Trophoblast cell (in vitro differentiated cells and primary cell): ENCODE measurements around the gene FAM47E.

ENCODE experiments used
- DNase-seq, 2 donors: peaks; one replicate each; pipeline ENCODE4 v3.0.0-alpha.2; 2016
- H2AFZ ChIP-seq: 2 replicates; pipeline ENCODE4 v1.6.1; 2013; ENCODE audit warnings: low read length, moderate library complexity, mild to moderate bottlenecking; ENCODE audit not compliant: insufficient read depth, poor library complexity
- H2AK5ac ChIP-seq: 2 replicates; pipeline ENCODE4 v1.6.1; 2013; ENCODE audit warnings: mild to moderate bottlenecking, low read length
- H2BK120ac ChIP-seq: 2 replicates; pipeline ENCODE4 v1.6.1; 2013; ENCODE audit warnings: low read length, mild to moderate bottlenecking, moderate library complexity; ENCODE audit not compliant: insufficient read depth, poor library complexity
- H2BK12ac ChIP-seq: 2 replicates; pipeline ENCODE4 v1.6.1; 2013; ENCODE audit warnings: mild to moderate bottlenecking, low read length, moderate library complexity
- H2BK5ac ChIP-seq: 2 replicates; pipeline ENCODE4 v1.6.1; 2013; ENCODE audit warnings: low read length, low read depth, moderate library complexity, mild to moderate bottlenecking; ENCODE audit not compliant: poor library complexity
- H3K14ac ChIP-seq: 2 replicates; pipeline ENCODE4 v1.6.1; 2013; ENCODE audit warnings: mild to moderate bottlenecking, low read length
- H3K18ac ChIP-seq: 2 replicates; pipeline ENCODE4 v1.6.1; 2013; ENCODE audit warnings: mild to moderate bottlenecking, low read length
- H3K23ac ChIP-seq: 2 replicates; pipeline ENCODE4 v1.6.1; 2013; ENCODE audit warnings: low read length
- H3K27ac ChIP-seq: 2 replicates; pipeline ENCODE4 v1.5.1; 2013; ENCODE audit warnings: low read depth, mild to moderate bottlenecking, inconsistent platforms, low read length, moderate library complexity
- H3K27me3 ChIP-seq: 2 replicates; pipeline ENCODE4 v1.6.1; 2013; ENCODE audit warnings: inconsistent platforms, mild to moderate bottlenecking, low read length, moderate library complexity; ENCODE audit not compliant: insufficient read depth
- H3K36me3 ChIP-seq, 2 experiments: 1 replicate in 1 of 2; 2 replicates in 1 of 2; pipeline ENCODE4 v1.6.1; 2013; ENCODE audit warnings: low read length in 2 of 2, mild to moderate bottlenecking in 2 of 2, moderate library complexity in 1 of 2; ENCODE audit not compliant: insufficient read depth in 2 of 2, control insufficient read depth in 1 of 2
- H3K4ac ChIP-seq: 2 replicates; pipeline ENCODE4 v1.6.1; 2013; ENCODE audit warnings: low read depth, mild to moderate bottlenecking, low read length, moderate library complexity
- H3K4me1 ChIP-seq, 2 experiments: 1 replicate in 1 of 2; 2 replicates in 1 of 2; pipeline ENCODE4 v1.6.1; 2013; ENCODE audit warnings: low read length in 2 of 2, mild to moderate bottlenecking in 2 of 2, moderate library complexity in 1 of 2; ENCODE audit not compliant: insufficient read depth in 2 of 2, control insufficient read depth in 1 of 2
- H3K4me2 ChIP-seq: 2 replicates; pipeline ENCODE4 v1.6.1; 2013; ENCODE audit warnings: inconsistent platforms, mild to moderate bottlenecking, low read length, moderate library complexity
- H3K4me3 ChIP-seq: 2 replicates; pipeline ENCODE4 v1.5.1; 2013; ENCODE audit warnings: mild to moderate bottlenecking, low read depth, low read length, inconsistent platforms
- H3K79me1 ChIP-seq: one replicate; pipeline ENCODE4 v1.6.1; 2013; ENCODE audit warnings: low read length
- H3K79me2 ChIP-seq: 2 replicates; pipeline ENCODE4 v1.6.1; 2013; ENCODE audit warnings: low read length, mild to moderate bottlenecking; ENCODE audit not compliant: control insufficient read depth, insufficient read depth, poor library complexity
- H3K9ac ChIP-seq: 2 replicates; pipeline ENCODE4 v1.6.1; 2013; ENCODE audit warnings: mild to moderate bottlenecking, low read length
- H3K9me3 ChIP-seq: 2 replicates; pipeline ENCODE4 v1.6.1; 2013; ENCODE audit warnings: low read depth, mild to moderate bottlenecking, control low read depth, inconsistent platforms, low read length; ENCODE audit not compliant: insufficient read depth
- H4K12ac ChIP-seq: 2 replicates; pipeline ENCODE4 v1.6.1; 2013; ENCODE audit warnings: low read depth, mild to moderate bottlenecking, low read length, moderate library complexity
- H4K8ac ChIP-seq: 2 replicates; pipeline ENCODE4 v1.6.1; 2013; ENCODE audit warnings: low read depth, mild to moderate bottlenecking, low read length, moderate library complexity
- H4K91ac ChIP-seq: one replicate; pipeline ENCODE4 v1.6.1; 2013; ENCODE audit warnings: low read depth, mild to moderate bottlenecking, low read length, moderate library complexity
- WGBS: extraction: QIAGEN DNeasy Blood & Tissue Kit; methylation state at CpG from one replicate; pipeline ENCODE4 v1.1.7; 2013; ENCODE audit warnings: missing lambda C conversion rate; ENCODE audit not compliant: insufficient read length, insufficient coverage; ENCODE audit errors: extremely low coverage; 5-methylcytosine and 5-hydroxymethylcytosine counted together

The FAM47E gene

DNA sequence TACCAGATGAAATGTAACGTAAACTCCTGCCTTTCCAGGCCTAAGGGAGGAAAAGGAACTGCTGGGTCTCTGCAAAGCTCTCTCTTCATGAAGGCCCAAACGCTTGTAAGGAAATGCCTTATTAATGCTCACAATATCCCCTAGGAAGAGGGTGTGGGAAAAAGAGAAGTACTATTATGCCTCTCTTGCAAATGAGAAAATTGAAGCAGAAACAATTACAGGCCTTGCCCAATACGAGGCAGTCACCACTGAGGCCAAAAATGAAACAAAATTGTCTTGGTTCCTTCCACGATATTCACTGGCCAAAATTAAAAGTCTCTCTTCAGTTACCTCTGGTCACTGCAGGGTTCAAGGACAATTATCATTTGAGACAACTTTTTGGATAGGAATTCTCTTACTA, 41.1 kb upstream of the FAM47E start:
- Histone ChIP-seq H4K91ac (no peak overlapping the region), H3K14ac (no peak overlapping the region)

GRCh38 chr4:76211769-76212708, 39.5 kb upstream of the FAM47E start:
- no peaks in the 10 kb centered on the region for H3K27me3 ChIP-seq
- no peak overlapping the region for H4K91ac ChIP-seq
- H2BK12ac ChIP-seq, result no peak overlapping the region
- WGBS, result no CpG with 5 or more reads among the region's 6 CpGs
- no peak overlapping the region for H2AK5ac ChIP-seq
- no peak overlapping the region for H3K18ac ChIP-seq
- no peak overlapping the region for H2BK120ac ChIP-seq
- peak overlapping the region; percentile 99 for H3K4me2 ChIP-seq
- peaks cover 8 to 11% of the 10 kb centered on the region in 2 experiments for H3K4me1 ChIP-seq
- H3K79me1 ChIP-seq, result peaks cover 9% of the 10 kb centered on the region
- no peak overlapping the region for H2AFZ ChIP-seq
- no peak overlapping the region for H2BK5ac ChIP-seq
- H4K8ac ChIP-seq, result no peak overlapping the region
- H3K9me3 ChIP-seq, result no peaks in the 10 kb centered on the region
- no peak for DNase-seq
- H3K4me3 ChIP-seq, result no peak overlapping the region
- no peaks in the 10 kb centered on the region for H3K36me3 ChIP-seq
- H3K79me2 ChIP-seq, result peaks cover 7% of the 10 kb centered on the region
- no peak overlapping the region for H3K9ac ChIP-seq
- no peak overlapping the region for H3K23ac ChIP-seq
- H3K14ac ChIP-seq, result no peak overlapping the region
- H3K27ac ChIP-seq, result no peak overlapping the region
- H3K4ac ChIP-seq, result no peak overlapping the region
- no peak overlapping the region for H4K12ac ChIP-seq

More for the DNA sequence above, 41.1 kb upstream of the FAM47E start:
- no peak overlapping the region for H3K4me2 ChIP-seq
- no CpG with 5 or more reads among the region's 4 CpGs for WGBS
- H2AK5ac ChIP-seq, result no peak overlapping the region
- peaks cover 9% of the 10 kb centered on the region for H3K79me1 ChIP-seq
- H2BK12ac ChIP-seq, result no peak overlapping the region
- H3K4me3 ChIP-seq, result no peak overlapping the region
- H3K9me3 ChIP-seq, result no peaks in the 10 kb centered on the region
- no peak overlapping the region for H4K8ac ChIP-seq
- H2AFZ ChIP-seq, result no peak overlapping the region
- H3K27ac ChIP-seq, result no peak overlapping the region
- H3K79me2 ChIP-seq, result peaks cover 7% of the 10 kb centered on the region
- DNase-seq, result no peak
- peaks cover 8 to 11% of the 10 kb centered on the region in 2 experiments for H3K4me1 ChIP-seq
- H4K12ac ChIP-seq, result no peak overlapping the region
- H3K27me3 ChIP-seq, result no peaks in the 10 kb centered on the region
- H2BK5ac ChIP-seq, result no peak overlapping the region
- no peak overlapping the region for H3K9ac ChIP-seq
- H3K4ac ChIP-seq, result no peak overlapping the region
- no peak overlapping the region for H3K18ac ChIP-seq
- H2BK120ac ChIP-seq, result no peak overlapping the region
- H3K36me3 ChIP-seq, result no peaks in the 10 kb centered on the region
- H3K23ac ChIP-seq, result no peak overlapping the region

DNA sequence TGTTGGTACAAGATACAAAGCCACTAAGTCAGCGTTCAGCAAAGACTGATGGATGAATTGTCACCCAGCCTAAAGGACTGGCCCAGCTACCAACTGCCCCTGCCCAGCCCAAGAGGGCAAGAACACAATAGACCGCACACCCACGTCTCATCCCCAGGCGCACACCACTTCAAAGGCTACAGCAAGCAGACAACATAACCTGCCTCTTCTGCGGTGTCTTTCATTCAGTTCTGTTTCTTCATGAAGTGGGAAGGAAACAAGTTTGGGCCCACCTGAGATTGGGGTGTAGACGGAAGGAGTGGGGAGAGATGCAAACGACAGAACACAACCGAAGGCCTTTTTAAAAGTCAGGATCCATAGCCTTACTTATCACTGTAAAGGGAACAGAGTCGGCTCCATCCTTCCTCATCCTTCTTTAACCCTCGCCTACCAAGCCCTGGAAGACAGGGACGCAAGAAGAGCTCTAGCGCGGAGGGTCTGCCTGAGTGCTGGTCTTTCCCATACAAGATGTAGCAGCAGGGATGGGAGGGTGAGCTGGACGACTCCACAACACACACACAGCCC, 38.6 kb upstream of the FAM47E start:
- peak overlapping the region; percentile 70 for H3K27ac ChIP-seq
- H3K79me2 ChIP-seq, result peaks cover 7% of the 10 kb centered on the region
- H4K8ac ChIP-seq, result peak overlapping the region; percentile 94
- H2BK5ac ChIP-seq, result peak overlapping the region; percentile 62
- peak overlapping the region; percentile 92 for H3K18ac ChIP-seq
- H3K27me3 ChIP-seq, result no peaks in the 10 kb centered on the region
- peak overlapping the region; percentile 93 for H4K12ac ChIP-seq
- peaks cover 9% of the 10 kb centered on the region for H3K79me1 ChIP-seq
- peak overlapping the region; percentile 99 for H3K4me2 ChIP-seq
- H3K36me3 ChIP-seq, result no peaks in the 10 kb centered on the region
- H3K4me1 ChIP-seq, result peaks cover 8 to 11% of the 10 kb centered on the region in 2 experiments
- no peak overlapping the region for H2BK12ac ChIP-seq
- DNase-seq, result peak in 1 of 2 donors; percentile 14
- peak overlapping the region; percentile 81 for H4K91ac ChIP-seq
- H2BK120ac ChIP-seq, result peak overlapping the region; percentile 75
- H2AK5ac ChIP-seq, result no peak overlapping the region
- H3K9me3 ChIP-seq, result no peaks in the 10 kb centered on the region
- H3K14ac ChIP-seq, result peak overlapping the region; percentile 81
- H3K9ac ChIP-seq, result peak overlapping the region; percentile 85
- peak overlapping the region; percentile 72 for H2AFZ ChIP-seq
- no peak overlapping the region for H3K23ac ChIP-seq
- WGBS, result no CpG with 5 or more reads among the region's 14 CpGs
- H3K4ac ChIP-seq, result peak overlapping the region; percentile 58
- peak overlapping the region; percentile 82 for H3K4me3 ChIP-seq

- Histone ChIP-seq H2AFZ (peak within 1 kb of the TSS; percentile 72), H3K18ac (peak within 1 kb of the TSS; percentile 92), H3K4me1 (peaks cover 8 to 11% of the 10 kb centered on the region in 2 experiments), H3K36me3 (no peaks in the 10 kb centered on the region), H3K27ac (peak within 1 kb of the TSS; percentile 70), H3K79me1 (peaks cover 9% of the 10 kb centered on the region), H4K91ac (peak within 1 kb of the TSS; percentile 81), H3K9me3 (no peaks in the 10 kb centered on the region), H3K79me2 (peaks cover 7% of the 10 kb centered on the region), H2AK5ac (no peak within 1 kb of the TSS), H4K8ac (peak within 1 kb of the TSS; percentile 94), H3K4me3 (peak within 1 kb of the TSS; percentile 82), H3K14ac (peak within 1 kb of the TSS; percentile 81), H3K27me3 (no peaks in the 10 kb centered on the region), H2BK120ac (peak within 1 kb of the TSS; percentile 75), H4K12ac (peak within 1 kb of the TSS; percentile 93), H2BK12ac (peak within 1 kb of the TSS; percentile 27), H3K23ac (no peak within 1 kb of the TSS), H3K9ac (peak within 1 kb of the TSS; percentile 91), H3K4ac (peak within 1 kb of the TSS; percentile 58), H3K4me2 (peak within 1 kb of the TSS; percentile 99), H2BK5ac (peak within 1 kb of the TSS; percentile 62)
- DNase-seq, result peak; percentile 87 to 90
- WGBS, result no CpG with 5 or more reads among the region's 94 CpGs
Measured at GRCh38 chr4:76213415-76214176, 37.9 kb upstream of the FAM47E start, which contains the start of gene SCARB2. Gene SCARB2 (minus strand): TSS chr4:76213824. CDS start chr4:76213543, 281 bp downstream.
